Astrocyte (in vitro differentiated cells and primary cell): ENCODE data around the gene CYBB. TPM values are rescaled to one million over a fixed set of nuclear protein-coding genes. Genes with fewer than 3 reads are reported as not detected.

Experiments used
- DNase-seq: peaks from one replicate; pipeline ENCODE4 v3.0.0-alpha.2; 2010; ENCODE audit warnings: low read depth
- FAIRE-seq: peaks from 2 replicates; lab custom pipeline; 2011; peaks lifted over from hg19 to GRCh38; lab: Jason Lieb, UNC
- H2AFZ ChIP-seq: 2 replicates; pipeline ENCODE4 v1.6.0; 2012; ENCODE audit warnings: low read depth, low read length, inconsistent platforms
- H3K27ac ChIP-seq: 2 replicates; pipeline ENCODE4 v1.5.1; 2011; ENCODE audit warnings: low read depth, low read length, inconsistent platforms
- H3K27me3 ChIP-seq: 2 replicates; pipeline ENCODE4 v1.6.0; 2011; ENCODE audit warnings: low read length, inconsistent platforms; ENCODE audit not compliant: insufficient read depth
- H3K36me3 ChIP-seq: 2 replicates; pipeline ENCODE4 v1.5.1; 2011; ENCODE audit warnings: low read length, inconsistent platforms; ENCODE audit not compliant: insufficient read depth
- H3K4me1 ChIP-seq: 2 replicates; pipeline ENCODE4 v1.5.1; 2011; ENCODE audit warnings: low read length, inconsistent platforms; ENCODE audit not compliant: insufficient read depth
- H3K4me2 ChIP-seq: 2 replicates; pipeline ENCODE4 v1.6.0; 2012; ENCODE audit warnings: low read length, inconsistent platforms
- H3K4me3 ChIP-seq: 2 replicates; pipeline ENCODE4 v1.5.1; 2011; ENCODE audit warnings: low read depth, mild to moderate bottlenecking, low read length, inconsistent platforms; ENCODE audit not compliant: insufficient read depth
- H3K79me2 ChIP-seq: 2 replicates; pipeline ENCODE4 v1.6.0; 2012; ENCODE audit warnings: mild to moderate bottlenecking, low read length, inconsistent platforms; ENCODE audit not compliant: insufficient read depth
- H3K9ac ChIP-seq: 2 replicates; pipeline ENCODE4 v1.6.0; 2012; ENCODE audit warnings: mild to moderate bottlenecking, low read length, inconsistent platforms
- H3K9me3 ChIP-seq: 2 replicates; pipeline ENCODE4 v1.5.1; 2012; ENCODE audit warnings: low read depth, mild to moderate bottlenecking, low read length, inconsistent platforms; ENCODE audit not compliant: insufficient read depth
- H4K20me1 ChIP-seq: 2 replicates; pipeline ENCODE4 v1.6.0; 2012; ENCODE audit warnings: low read length, inconsistent platforms; ENCODE audit not compliant: insufficient read depth
- H3K27ac Mint-ChIP-seq: one replicate; pipeline ENCODE4 v1.8.0; 2021; ENCODE audit warnings: mild to moderate bottlenecking, mixed read lengths; ENCODE audit not compliant: unreplicated experiment
- H3K27me3 Mint-ChIP-seq: one replicate; pipeline ENCODE4 v1.8.0; 2021; ENCODE audit warnings: low read depth, mixed read lengths; ENCODE audit not compliant: unreplicated experiment
- H3K36me3 Mint-ChIP-seq: one replicate; pipeline ENCODE4 v1.8.0; 2021; ENCODE audit warnings: low read depth, mixed read lengths; ENCODE audit not compliant: unreplicated experiment
- H3K4me1 Mint-ChIP-seq: one replicate; pipeline ENCODE4 v1.8.0; 2021; ENCODE audit warnings: low read depth, mixed read lengths; ENCODE audit not compliant: unreplicated experiment
- H3K4me3 Mint-ChIP-seq: one replicate; pipeline ENCODE4 v1.8.0; 2021; ENCODE audit warnings: mild to moderate bottlenecking, moderate library complexity, mixed read lengths; ENCODE audit not compliant: unreplicated experiment
- H3K9me3 Mint-ChIP-seq: one replicate; pipeline ENCODE4 v1.8.0; 2021; ENCODE audit warnings: mild to moderate bottlenecking, mixed read lengths; ENCODE audit not compliant: unreplicated experiment
- EZH2 ChIP-seq: IDR thresholded peaks from 2 replicates; pipeline ENCODE4 v1.6.1; 2012; ENCODE audit warnings: mild to moderate bottlenecking, low read length, inconsistent platforms; ENCODE audit not compliant: insufficient read depth
- total RNA-seq: library from RNA; stranded (reverse); gene quantifications from 2 replicates; pipeline ENCODE4 v1.2.1, GENCODE V29; 2021
- TF ChIP-seq, protein P1 (sequence below): IDR thresholded peaks from 2 replicates; pipeline ENCODE4 v1.5.1; 2011; ENCODE audit warnings: low read depth, mild to moderate bottlenecking, inconsistent platforms, low read length, moderate library complexity; ENCODE audit not compliant: insufficient read depth

Gene CYBB
- total RNA-seq, 1 donor from 2014 or later: not detected

DNA sequence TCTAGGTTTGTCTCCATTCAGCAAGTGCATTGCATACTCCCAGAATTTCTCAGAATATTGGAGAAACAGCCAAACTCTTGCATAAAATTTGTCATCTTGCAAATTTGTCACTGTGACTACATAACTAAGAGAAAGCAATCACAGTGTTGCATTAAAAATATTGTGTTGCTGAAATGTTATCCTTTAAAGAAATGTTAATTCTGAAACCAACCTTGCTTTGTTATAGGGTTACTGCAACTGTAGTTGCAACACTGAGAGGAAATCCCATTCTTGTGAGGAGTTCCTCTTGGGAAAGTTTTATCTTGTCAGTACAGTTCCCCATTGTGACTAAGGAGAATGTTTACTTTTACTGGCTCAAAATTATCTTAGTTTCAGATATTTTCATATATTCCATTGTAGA lies 20.9 kb downstream of the CYBB start:
- Histone ChIP-seq H3K4me1 (no peaks in the 10 kb centered on the region), H3K4me3 (no peak overlapping the region), H3K79me2 (no peaks in the 10 kb centered on the region), H3K27me3 (no peaks in the 10 kb centered on the region), H2AFZ (no peak overlapping the region), H4K20me1 (no peaks in the 10 kb centered on the region), H3K9ac (no peak overlapping the region), H3K4me2 (no peak overlapping the region), H3K36me3 (no peaks in the 10 kb centered on the region), H3K27ac (no peak overlapping the region), H3K9me3 (no peaks in the 10 kb centered on the region)
- no peaks in the 10 kb centered on the region for H3K4me1 Mint-ChIP-seq
- no peak overlapping the region for H3K27ac Mint-ChIP-seq
- no peaks in the 10 kb centered on the region for H3K36me3 Mint-ChIP-seq
- no peaks in the 10 kb centered on the region for H3K9me3 Mint-ChIP-seq
- H3K4me3 Mint-ChIP-seq: no peak overlapping the region
- DNase-seq (no peak), FAIRE-seq (no peak)
- TF ChIP-seq, protein P1, sequence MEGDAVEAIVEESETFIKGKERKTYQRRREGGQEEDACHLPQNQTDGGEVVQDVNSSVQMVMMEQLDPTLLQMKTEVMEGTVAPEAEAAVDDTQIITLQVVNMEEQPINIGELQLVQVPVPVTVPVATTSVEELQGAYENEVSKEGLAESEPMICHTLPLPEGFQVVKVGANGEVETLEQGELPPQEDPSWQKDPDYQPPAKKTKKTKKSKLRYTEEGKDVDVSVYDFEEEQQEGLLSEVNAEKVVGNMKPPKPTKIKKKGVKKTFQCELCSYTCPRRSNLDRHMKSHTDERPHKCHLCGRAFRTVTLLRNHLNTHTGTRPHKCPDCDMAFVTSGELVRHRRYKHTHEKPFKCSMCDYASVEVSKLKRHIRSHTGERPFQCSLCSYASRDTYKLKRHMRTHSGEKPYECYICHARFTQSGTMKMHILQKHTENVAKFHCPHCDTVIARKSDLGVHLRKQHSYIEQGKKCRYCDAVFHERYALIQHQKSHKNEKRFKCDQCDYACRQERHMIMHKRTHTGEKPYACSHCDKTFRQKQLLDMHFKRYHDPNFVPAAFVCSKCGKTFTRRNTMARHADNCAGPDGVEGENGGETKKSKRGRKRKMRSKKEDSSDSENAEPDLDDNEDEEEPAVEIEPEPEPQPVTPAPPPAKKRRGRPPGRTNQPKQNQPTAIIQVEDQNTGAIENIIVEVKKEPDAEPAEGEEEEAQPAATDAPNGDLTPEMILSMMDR: no peak
- no peak for TF ChIP-seq EZH2
- no peaks in the 10 kb centered on the region for H3K27me3 Mint-ChIP-seq

DNA sequence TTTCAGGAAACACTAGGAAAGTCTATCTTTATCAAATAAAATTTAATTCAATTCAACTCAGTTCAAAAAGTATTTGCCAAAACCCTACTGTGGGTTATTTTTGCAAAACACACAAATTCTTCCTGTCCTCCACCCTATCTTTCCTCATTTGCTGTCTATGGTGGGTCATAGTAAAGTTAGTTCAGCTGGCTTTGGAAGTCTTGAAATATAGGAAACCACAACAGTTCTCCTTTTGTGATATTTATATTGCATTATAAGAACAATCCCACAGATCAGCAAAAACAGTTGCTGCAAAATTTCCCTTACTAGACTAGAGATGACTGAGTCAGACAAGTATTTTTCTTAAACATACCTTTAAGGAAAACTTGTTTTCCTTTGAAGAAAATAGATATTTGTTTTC lies 22.2 kb downstream of the CYBB start:
- Histone ChIP-seq H3K27ac (no peak overlapping the region), H3K4me1 (no peaks in the 10 kb centered on the region), H3K4me2 (no peak overlapping the region), H2AFZ (no peak overlapping the region), H3K4me3 (no peak overlapping the region), H3K79me2 (no peaks in the 10 kb centered on the region), H3K9me3 (no peaks in the 10 kb centered on the region), H3K9ac (no peak overlapping the region), H3K36me3 (no peaks in the 10 kb centered on the region), H3K27me3 (no peaks in the 10 kb centered on the region), H4K20me1 (no peaks in the 10 kb centered on the region)
- H3K9me3 Mint-ChIP-seq: no peaks in the 10 kb centered on the region
- no peak overlapping the region for H3K27ac Mint-ChIP-seq
- H3K36me3 Mint-ChIP-seq: no peaks in the 10 kb centered on the region
- DNase-seq: no peak
- TF ChIP-seq, protein P1: no peak
- no peak for TF ChIP-seq EZH2
- no peaks in the 10 kb centered on the region for H3K4me1 Mint-ChIP-seq
- FAIRE-seq: no peak
- no peak overlapping the region for H3K4me3 Mint-ChIP-seq
- no peaks in the 10 kb centered on the region for H3K27me3 Mint-ChIP-seq

DNA sequence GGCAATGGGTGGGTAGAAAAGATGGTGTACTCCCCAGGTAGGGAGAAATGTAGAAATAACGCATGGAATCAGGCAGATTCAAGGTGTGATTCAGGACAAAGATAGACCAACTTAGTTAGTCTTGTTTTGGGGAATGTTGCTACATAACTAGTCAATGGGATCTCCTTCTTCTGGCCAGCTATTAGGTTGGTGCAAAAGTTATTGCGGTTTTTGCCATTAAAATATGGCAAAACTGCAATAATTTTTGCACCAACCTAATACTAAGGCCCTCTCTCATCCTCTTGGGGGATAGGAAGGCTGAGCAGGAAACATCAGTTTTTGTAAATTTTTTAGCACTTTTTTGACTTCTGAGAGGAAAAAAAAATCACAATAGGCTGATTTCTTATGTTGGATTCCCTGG lies 23.2 kb downstream of the CYBB start:
- H3K4me1 Mint-ChIP-seq: no peaks in the 10 kb centered on the region
- DNase-seq (no peak), FAIRE-seq (no peak)
- Histone ChIP-seq H3K79me2 (no peaks in the 10 kb centered on the region), H2AFZ (no peak overlapping the region), H3K4me2 (no peak overlapping the region), H3K27me3 (no peaks in the 10 kb centered on the region), H3K9me3 (no peaks in the 10 kb centered on the region), H3K9ac (no peak overlapping the region), H3K36me3 (no peaks in the 10 kb centered on the region), H3K4me3 (no peak overlapping the region), H3K4me1 (no peaks in the 10 kb centered on the region), H3K27ac (no peak overlapping the region), H4K20me1 (no peaks in the 10 kb centered on the region)
- H3K36me3 Mint-ChIP-seq: no peaks in the 10 kb centered on the region
- no peak overlapping the region for H3K27ac Mint-ChIP-seq
- H3K27me3 Mint-ChIP-seq: no peaks in the 10 kb centered on the region
- H3K4me3 Mint-ChIP-seq: no peak overlapping the region
- TF ChIP-seq EZH2: no peak
- TF ChIP-seq, protein P1: no peak
- no peaks in the 10 kb centered on the region for H3K9me3 Mint-ChIP-seq
